Parathyroid adenoma (tissue), 2 donors: Measurements from ENCODE around the gene MLLT6.

Experiments used
- H2AFZ ChIP-seq: fragments of 300-600 bp; sonication (generic); one replicate; pipeline ENCODE4 v1.7.0; 2017; ENCODE audit warnings: antibody characterized with exemption, mild to moderate bottlenecking
- H3K27ac ChIP-seq: fragments of 300-600 bp; sonication (generic); one replicate; pipeline ENCODE4 v1.7.0; 2017
- H3K27me3 ChIP-seq: fragments of 300-600 bp; sonication (generic); one replicate; pipeline ENCODE4 v1.7.0; 2017; ENCODE audit warnings: low read length; ENCODE audit not compliant: control insufficient read depth, insufficient read depth
- H3K36me3 ChIP-seq: fragments of 300-600 bp; sonication (generic); one replicate; pipeline ENCODE4 v1.7.0; 2017; ENCODE audit warnings: low read length; ENCODE audit not compliant: control insufficient read depth, insufficient read depth
- H3K4me1 ChIP-seq: fragments of 300-600 bp; sonication (generic); one replicate; pipeline ENCODE4 v1.7.0; 2017; ENCODE audit warnings: control low read depth
- H3K4me2 ChIP-seq: fragments of 300-600 bp; sonication (generic); one replicate; pipeline ENCODE4 v1.7.0; 2017; ENCODE audit warnings: low read length
- H3K4me3 ChIP-seq: fragments of 300-600 bp; sonication (generic); one replicate; pipeline ENCODE4 v1.7.0; 2017; ENCODE audit warnings: low read depth, low read length
- H3K79me2 ChIP-seq: fragments of 300-600 bp; sonication (generic); one replicate; pipeline ENCODE4 v1.7.0; 2017; ENCODE audit warnings: control low read depth
- H3K9ac ChIP-seq: fragments of 300-600 bp; sonication (generic); one replicate; pipeline ENCODE4 v1.7.0; 2017; ENCODE audit warnings: mild to moderate bottlenecking
- H3K9me3 ChIP-seq: fragments of 300-600 bp; sonication (generic); one replicate; pipeline ENCODE4 v1.7.0; 2017; ENCODE audit warnings: low read length; ENCODE audit not compliant: control insufficient read depth
- CTCF ChIP-seq: fragments of 300-600 bp; sonication (generic); IDR thresholded peaks from one replicate; pipeline ENCODE4 v1.7.0; 2017; ENCODE audit warnings: antibody characterized with exemption, mild to moderate bottlenecking
- donor health status: primary hyperparathyroidism.

The MLLT6 gene

GRCh38 chr17:38659415-38659814, 45.7 kb upstream of the MLLT6 start:
- Histone ChIP-seq H3K36me3 (no peaks in the 10 kb centered on the region), H3K4me1 (no peaks in the 10 kb centered on the region), H3K27me3 (no peaks in the 10 kb centered on the region), H3K9ac (no peak overlapping the region), H3K79me2 (no peaks in the 10 kb centered on the region), H2AFZ (no peak overlapping the region), H3K4me3 (no peak overlapping the region), H3K9me3 (no peaks in the 10 kb centered on the region), H3K4me2 (no peak overlapping the region), H3K27ac (no peak overlapping the region)
- TF ChIP-seq CTCF = no peak

GRCh38 chr17:38660097-38661025, 44.7 kb upstream of the MLLT6 start:
- no peaks in the 10 kb centered on the region for H3K9me3 ChIP-seq
- H3K4me2 ChIP-seq = no peak overlapping the region
- no peak overlapping the region for H3K27ac ChIP-seq
- H3K4me1 ChIP-seq = no peaks in the 10 kb centered on the region
- H3K79me2 ChIP-seq = no peaks in the 10 kb centered on the region
- no peak overlapping the region for H3K9ac ChIP-seq
- TF ChIP-seq CTCF = no peak
- no peaks in the 10 kb centered on the region for H3K27me3 ChIP-seq
- no peak overlapping the region for H2AFZ ChIP-seq
- no peaks in the 10 kb centered on the region for H3K36me3 ChIP-seq
- no peak overlapping the region for H3K4me3 ChIP-seq

- Histone ChIP-seq H3K4me2 (no peak overlapping the region), H3K9ac (no peak overlapping the region)
- peak; percentile 70 for TF ChIP-seq CTCF
These were observed 41.8 kb upstream of the MLLT6 start for GRCh38 chr17:38663125-38663751.

GRCh38 chr17:38663964-38664644, 41.0 kb upstream of the MLLT6 start:
- H3K27me3 ChIP-seq = no peaks in the 10 kb centered on the region
- no peak overlapping the region for H3K4me3 ChIP-seq
- H3K4me1 ChIP-seq = no peaks in the 10 kb centered on the region
- H3K9me3 ChIP-seq = no peaks in the 10 kb centered on the region
- H3K9ac ChIP-seq = no peak overlapping the region
- TF ChIP-seq CTCF = no peak
- no peak overlapping the region for H3K4me2 ChIP-seq
- no peak overlapping the region for H2AFZ ChIP-seq
- H3K36me3 ChIP-seq = no peaks in the 10 kb centered on the region
- H3K27ac ChIP-seq = no peak overlapping the region
- no peaks in the 10 kb centered on the region for H3K79me2 ChIP-seq

More at GRCh38 chr17:38663125-38663751, 41.8 kb upstream of the MLLT6 start:
- Histone ChIP-seq H3K27ac (no peak overlapping the region), H2AFZ (no peak overlapping the region), H3K79me2 (no peaks in the 10 kb centered on the region), H3K4me1 (no peaks in the 10 kb centered on the region), H3K27me3 (no peaks in the 10 kb centered on the region), H3K4me3 (no peak overlapping the region), H3K9me3 (no peaks in the 10 kb centered on the region), H3K36me3 (no peaks in the 10 kb centered on the region)
